ENCODE measurements around the gene B9D1.

GRCh38 chr17:19344311-19345066 is 18.0 kb downstream of the B9D1 start:
- TF ChIP-seq, protein P1, sequence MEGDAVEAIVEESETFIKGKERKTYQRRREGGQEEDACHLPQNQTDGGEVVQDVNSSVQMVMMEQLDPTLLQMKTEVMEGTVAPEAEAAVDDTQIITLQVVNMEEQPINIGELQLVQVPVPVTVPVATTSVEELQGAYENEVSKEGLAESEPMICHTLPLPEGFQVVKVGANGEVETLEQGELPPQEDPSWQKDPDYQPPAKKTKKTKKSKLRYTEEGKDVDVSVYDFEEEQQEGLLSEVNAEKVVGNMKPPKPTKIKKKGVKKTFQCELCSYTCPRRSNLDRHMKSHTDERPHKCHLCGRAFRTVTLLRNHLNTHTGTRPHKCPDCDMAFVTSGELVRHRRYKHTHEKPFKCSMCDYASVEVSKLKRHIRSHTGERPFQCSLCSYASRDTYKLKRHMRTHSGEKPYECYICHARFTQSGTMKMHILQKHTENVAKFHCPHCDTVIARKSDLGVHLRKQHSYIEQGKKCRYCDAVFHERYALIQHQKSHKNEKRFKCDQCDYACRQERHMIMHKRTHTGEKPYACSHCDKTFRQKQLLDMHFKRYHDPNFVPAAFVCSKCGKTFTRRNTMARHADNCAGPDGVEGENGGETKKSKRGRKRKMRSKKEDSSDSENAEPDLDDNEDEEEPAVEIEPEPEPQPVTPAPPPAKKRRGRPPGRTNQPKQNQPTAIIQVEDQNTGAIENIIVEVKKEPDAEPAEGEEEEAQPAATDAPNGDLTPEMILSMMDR (IDR thresholded peaks at IDR 0.05; ENCODE audit: low read depth, low read length), result no peak
- no peak for TF ChIP-seq EZH2phosphoT487 (IDR thresholded peaks at IDR 0.05; ENCODE audit: low read depth)

All from OCI-LY3 (cell line).